ENCODE measurements around the gene TAF1D. TPM values are rescaled to one million over a fixed set of nuclear protein-coding genes. Genes with fewer than 3 reads are reported as not detected.
"Not testable (repeated sequence)": the region's sequence is repeated elsewhere in the genome, so short reads cannot be mapped to it uniquely, and the experiment has no call there.

The TAF1D gene
- total RNA-seq, 1 donor, result 126 TPM

DNA sequence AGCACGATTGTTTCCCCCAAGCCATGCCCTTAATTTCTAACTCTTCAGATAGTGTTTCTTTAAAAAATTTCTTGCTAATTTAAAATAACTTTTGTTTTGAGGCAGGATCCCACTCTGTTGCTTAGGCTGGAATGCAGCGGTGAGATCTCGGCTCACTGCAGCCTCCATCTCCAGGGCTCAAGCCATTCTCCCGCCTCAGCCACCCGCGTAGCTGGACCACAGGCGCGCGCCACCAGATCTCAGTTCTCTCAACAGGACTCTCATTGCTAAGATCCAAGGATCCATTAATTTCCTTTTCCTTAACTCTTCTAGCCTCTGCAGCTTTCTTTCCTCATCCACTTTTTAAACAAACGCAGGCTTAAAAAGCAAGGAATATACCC is 42.5 kb upstream of the TAF1D start:
- no peak for DNase-seq (ENCODE audit: insufficient read length, low spot score, missing footprints)
- Histone ChIP-seq H3K27me3 (ENCODE audit: insufficient read depth, low read length) (no peaks in the 10 kb centered on the region), H2AFZ (ENCODE audit: low read length) (peak overlapping the region; percentile 97), H3K4me3 (ENCODE audit: insufficient read depth, low read length) (peak overlapping the region; percentile 100), H3K4me1 (ENCODE audit: insufficient read depth, low read length) (peaks cover 21% of the 10 kb centered on the region), H3K36me3 (ENCODE audit: insufficient read depth, low read length) (peaks cover 3% of the 10 kb centered on the region), H3K27ac (ENCODE audit: low read depth, low read length) (peak overlapping the region; percentile 95), H4K20me1 (ENCODE audit: insufficient read depth, low read length) (peaks cover 31% of the 10 kb centered on the region), H3K4me2 (ENCODE audit: insufficient read depth, low read length) (peak overlapping the region; percentile 92), H3K9me3 (ENCODE audit: low read depth, low read length) (no peaks in the 10 kb centered on the region), H3K79me2 (ENCODE audit: insufficient read depth, low read length) (peaks cover 45% of the 10 kb centered on the region)
- TF ChIP-seq, protein P1, sequence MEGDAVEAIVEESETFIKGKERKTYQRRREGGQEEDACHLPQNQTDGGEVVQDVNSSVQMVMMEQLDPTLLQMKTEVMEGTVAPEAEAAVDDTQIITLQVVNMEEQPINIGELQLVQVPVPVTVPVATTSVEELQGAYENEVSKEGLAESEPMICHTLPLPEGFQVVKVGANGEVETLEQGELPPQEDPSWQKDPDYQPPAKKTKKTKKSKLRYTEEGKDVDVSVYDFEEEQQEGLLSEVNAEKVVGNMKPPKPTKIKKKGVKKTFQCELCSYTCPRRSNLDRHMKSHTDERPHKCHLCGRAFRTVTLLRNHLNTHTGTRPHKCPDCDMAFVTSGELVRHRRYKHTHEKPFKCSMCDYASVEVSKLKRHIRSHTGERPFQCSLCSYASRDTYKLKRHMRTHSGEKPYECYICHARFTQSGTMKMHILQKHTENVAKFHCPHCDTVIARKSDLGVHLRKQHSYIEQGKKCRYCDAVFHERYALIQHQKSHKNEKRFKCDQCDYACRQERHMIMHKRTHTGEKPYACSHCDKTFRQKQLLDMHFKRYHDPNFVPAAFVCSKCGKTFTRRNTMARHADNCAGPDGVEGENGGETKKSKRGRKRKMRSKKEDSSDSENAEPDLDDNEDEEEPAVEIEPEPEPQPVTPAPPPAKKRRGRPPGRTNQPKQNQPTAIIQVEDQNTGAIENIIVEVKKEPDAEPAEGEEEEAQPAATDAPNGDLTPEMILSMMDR (IDR thresholded peaks at IDR 0.05; ENCODE audit: extremely low read depth, low read depth, low read length), result no peak

DNA sequence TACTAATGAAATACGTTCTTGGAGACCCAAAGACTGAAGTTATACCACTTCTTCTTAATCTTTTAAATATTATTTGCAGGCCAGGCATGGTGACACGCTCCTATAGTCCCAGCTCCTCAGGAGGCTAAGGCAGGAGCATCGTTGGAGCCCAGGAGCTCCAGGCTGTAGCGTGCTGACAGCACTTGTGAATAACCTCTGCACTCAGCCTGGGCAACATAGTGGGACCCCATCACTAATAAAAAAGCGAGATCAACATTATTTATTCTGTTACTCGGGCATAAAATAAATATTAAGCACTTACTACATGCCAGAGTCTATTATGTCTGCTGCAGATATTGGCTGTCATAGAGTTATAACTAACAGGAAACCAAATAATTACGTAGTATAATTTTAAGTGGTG is 42.1 kb upstream of the TAF1D start:
- Histone ChIP-seq H3K79me2 (ENCODE audit: insufficient read depth, low read length) (peaks cover 42% of the 10 kb centered on the region), H3K9me3 (ENCODE audit: low read depth, low read length) (no peaks in the 10 kb centered on the region), H3K4me2 (ENCODE audit: insufficient read depth, low read length) (peak overlapping the region; percentile 92), H4K20me1 (ENCODE audit: insufficient read depth, low read length) (peaks cover 30% of the 10 kb centered on the region), H3K4me3 (ENCODE audit: insufficient read depth, low read length) (peak overlapping the region; percentile 100), H3K36me3 (ENCODE audit: insufficient read depth, low read length) (no peaks in the 10 kb centered on the region), H3K27ac (ENCODE audit: low read depth, low read length) (no peak overlapping the region), H2AFZ (ENCODE audit: low read length) (peak overlapping the region; percentile 97), H3K4me1 (ENCODE audit: insufficient read depth, low read length) (peaks cover 21% of the 10 kb centered on the region), H3K27me3 (ENCODE audit: insufficient read depth, low read length) (no peaks in the 10 kb centered on the region)
- TF ChIP-seq, protein P1 (IDR thresholded peaks at IDR 0.05; ENCODE audit: extremely low read depth, low read depth, low read length), result no peak
- no peak for DNase-seq (ENCODE audit: insufficient read length, low spot score, missing footprints)

DNA sequence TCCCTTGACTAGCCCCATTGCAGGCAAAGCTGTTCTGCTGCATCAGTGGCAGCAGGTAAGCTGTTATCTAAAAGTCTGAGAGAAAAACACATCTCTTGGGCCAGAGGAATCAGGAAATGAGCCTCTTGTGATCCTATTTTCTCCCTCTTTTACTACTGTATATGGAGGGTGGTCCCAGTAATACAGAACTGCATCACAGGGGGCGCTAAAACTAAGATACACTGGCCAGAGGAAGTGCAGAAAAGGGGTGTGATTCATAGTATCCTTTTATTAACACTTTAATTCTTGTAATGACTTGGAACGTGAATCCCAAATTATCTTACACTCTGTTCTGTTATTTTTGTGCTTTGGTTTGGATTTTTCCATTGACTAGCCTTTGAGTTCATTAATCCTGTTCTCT is 34.0 kb upstream of the TAF1D start:
- no peak overlapping the region for H3K27ac ChIP-seq (ENCODE audit: low read depth, low read length)
- H2AFZ ChIP-seq (ENCODE audit: low read length), result no peak overlapping the region
- no peak for DNase-seq (ENCODE audit: insufficient read length, low spot score, missing footprints)
- H3K4me3 ChIP-seq (ENCODE audit: insufficient read depth, low read length), result no peak overlapping the region
- H3K27me3 ChIP-seq (ENCODE audit: insufficient read depth, low read length), result no peaks in the 10 kb centered on the region
- no peaks in the 10 kb centered on the region for H3K79me2 ChIP-seq (ENCODE audit: insufficient read depth, low read length)
- H4K20me1 ChIP-seq (ENCODE audit: insufficient read depth, low read length), result no peaks in the 10 kb centered on the region
- H3K4me2 ChIP-seq (ENCODE audit: insufficient read depth, low read length), result no peak overlapping the region
- TF ChIP-seq, protein P1 (IDR thresholded peaks at IDR 0.05; ENCODE audit: extremely low read depth, low read depth, low read length), result peak; percentile 37
- no peaks in the 10 kb centered on the region for H3K4me1 ChIP-seq (ENCODE audit: insufficient read depth, low read length)
- H3K36me3 ChIP-seq (ENCODE audit: insufficient read depth, low read length), result no peaks in the 10 kb centered on the region
- no peaks in the 10 kb centered on the region for H3K9me3 ChIP-seq (ENCODE audit: low read depth, low read length)

DNA sequence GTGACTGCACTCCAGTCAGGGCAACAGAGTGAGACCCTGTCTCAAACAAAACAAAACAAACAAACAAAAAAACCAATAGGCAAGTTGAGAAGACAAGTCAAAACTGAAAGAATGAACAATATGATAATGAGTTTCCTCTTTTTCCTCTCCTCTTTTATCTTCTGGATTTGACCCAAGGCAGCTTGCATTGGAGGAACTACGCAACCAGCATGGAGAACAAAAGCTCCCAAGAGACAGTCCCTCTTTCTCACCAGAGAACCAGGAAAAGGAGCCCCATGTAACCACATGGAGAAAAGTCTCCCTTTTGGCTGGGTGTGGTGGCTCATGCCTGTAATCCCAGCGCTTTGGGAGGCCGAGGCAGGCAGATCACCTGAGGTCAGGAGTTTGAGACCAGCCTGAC is 33.3 kb upstream of the TAF1D start:
- not testable (repeated sequence) for DNase-seq (ENCODE audit: insufficient read length, low spot score, missing footprints); H3K4me3 ChIP-seq (ENCODE audit: insufficient read depth, low read length); H3K9me3 ChIP-seq (ENCODE audit: low read depth, low read length); H3K4me1 ChIP-seq (ENCODE audit: insufficient read depth, low read length); H3K79me2 ChIP-seq (ENCODE audit: insufficient read depth, low read length); H4K20me1 ChIP-seq (ENCODE audit: insufficient read depth, low read length); H3K36me3 ChIP-seq (ENCODE audit: insufficient read depth, low read length); H3K4me2 ChIP-seq (ENCODE audit: insufficient read depth, low read length); H2AFZ ChIP-seq (ENCODE audit: low read length); H3K27me3 ChIP-seq (ENCODE audit: insufficient read depth, low read length); H3K27ac ChIP-seq (ENCODE audit: low read depth, low read length)
